GM19467 (cell line): ENCODE measurements around the gene ATR.
"Not testable (repeated sequence)": the region's sequence is repeated elsewhere in the genome, so short reads cannot be mapped to it uniquely, and the experiment has no call there.

Experiments used
- ATAC-seq: cut with Tn5 transposase; IDR thresholded peaks from one replicate; pipeline ENCODE4 v1.9.1; 2021; ENCODE audit warnings: mild to moderate bottlenecking, moderate library complexity; ENCODE audit not compliant: unreplicated experiment

Gene ATR

DNA sequence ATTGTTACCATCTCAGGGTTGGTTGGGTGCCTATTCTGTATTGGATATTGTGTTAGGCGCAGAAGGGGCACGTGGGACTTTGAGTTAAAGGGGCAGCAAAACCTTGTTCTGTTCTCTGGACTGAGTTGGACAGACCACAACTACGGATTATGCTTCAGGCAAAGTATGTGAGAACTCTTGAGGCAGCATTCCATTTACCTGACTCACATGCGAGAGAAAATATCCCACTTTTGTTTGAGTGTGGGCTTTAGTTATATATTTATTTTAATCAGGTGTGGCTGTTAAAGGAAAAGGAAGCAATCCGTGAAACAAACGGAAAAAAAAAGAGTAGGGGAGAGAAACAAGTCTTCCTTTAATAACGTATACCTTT is 17.0 kb upstream of the ATR start:
- no peak for ATAC-seq

DNA sequence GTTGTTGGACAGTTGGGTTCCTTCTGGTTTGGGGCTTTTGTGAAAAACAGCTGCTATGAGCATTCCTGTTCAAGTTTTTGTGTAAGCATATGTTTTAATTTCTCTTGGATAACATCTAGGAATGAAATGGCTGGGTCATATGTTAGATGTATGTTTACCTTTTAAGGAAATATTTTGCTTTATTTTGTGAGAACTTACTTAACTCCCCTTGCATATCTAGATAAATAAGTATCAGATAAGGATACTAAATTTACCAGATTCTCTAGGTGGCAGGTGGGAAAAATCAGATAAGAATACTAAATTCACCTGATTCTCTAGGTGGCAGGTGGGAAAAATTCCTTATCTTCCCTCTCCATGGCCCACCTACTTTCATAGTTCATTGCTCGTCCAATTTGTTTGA is 16.6 kb upstream of the ATR start:
- ATAC-seq, result no peak

GRCh38 chr3:142592268-142592667 is 13.7 kb upstream of the ATR start:
- not testable (repeated sequence) for ATAC-seq

DNA sequence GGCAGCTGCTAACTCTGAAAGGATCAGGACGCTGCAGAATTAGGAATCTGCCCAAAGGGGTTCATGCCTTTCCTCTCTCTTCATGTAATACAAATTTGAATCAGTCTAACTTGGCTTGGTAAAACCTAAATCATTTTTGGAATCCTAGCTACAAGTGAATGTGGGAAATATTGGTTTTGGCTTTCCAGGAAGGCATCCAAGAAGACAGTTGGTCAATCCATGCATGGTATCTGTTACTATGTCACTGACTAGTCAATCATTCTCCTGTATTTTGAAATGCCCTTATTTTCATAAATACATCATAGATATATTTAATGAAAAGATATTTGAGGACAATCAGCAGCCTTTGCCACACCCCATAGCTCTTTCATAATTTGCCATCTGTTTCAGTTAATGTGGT is 10.2 kb upstream of the ATR start:
- ATAC-seq, result no peak

DNA sequence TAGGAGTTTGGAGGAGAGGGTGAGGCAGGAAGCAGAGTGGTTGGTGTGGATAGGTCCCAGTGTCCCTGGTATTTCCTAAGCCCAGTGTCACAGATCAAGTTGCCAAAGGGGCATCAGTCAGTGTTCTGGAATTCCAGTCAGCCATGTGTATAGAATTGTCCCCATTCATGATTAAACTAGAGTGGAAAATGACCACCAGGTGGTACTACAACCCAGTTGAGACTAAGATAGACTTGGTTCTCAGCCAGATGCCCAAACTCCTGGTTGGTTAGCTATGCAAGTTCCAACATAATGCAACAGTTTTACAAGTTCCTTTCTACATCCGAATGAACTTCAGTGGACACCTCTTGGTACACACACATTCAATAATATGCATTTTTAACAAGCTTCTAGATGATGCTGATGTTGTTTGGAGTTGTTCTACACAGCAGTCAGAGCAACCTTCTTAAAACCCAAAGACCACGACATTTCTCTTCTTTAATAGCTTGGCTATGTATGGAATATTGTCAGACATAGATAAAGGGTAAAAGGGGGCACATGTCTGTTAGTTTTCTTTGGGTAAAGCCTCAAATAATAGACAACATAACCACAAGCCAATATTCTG is 8.4 kb upstream of the ATR start:
- no peak for ATAC-seq

DNA sequence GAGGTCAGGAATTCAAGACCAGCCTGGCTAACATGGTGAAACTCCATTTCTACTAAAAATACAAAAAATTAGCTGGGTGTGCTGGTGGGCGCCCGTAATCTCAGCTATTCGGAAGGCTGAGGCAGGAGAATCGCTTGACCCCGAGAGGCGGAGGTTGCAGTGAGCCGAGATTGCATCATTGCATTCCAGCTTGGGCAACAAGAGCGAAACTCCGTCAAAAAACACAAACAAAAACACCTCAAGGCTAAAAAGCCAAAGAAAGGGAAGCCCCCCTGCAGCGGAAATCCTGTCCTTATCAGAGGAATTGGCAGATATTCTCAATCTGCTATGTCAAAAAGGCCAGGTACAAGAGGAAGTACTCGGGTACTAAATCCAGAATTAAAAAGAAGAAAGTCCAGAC is 2.5 kb upstream of the ATR start:
- not testable (repeated sequence) for ATAC-seq

- ATAC-seq, result no peak
Observed at GRCh38 chr3:142580061-142580423, 1.5 kb upstream of the ATR start.

DNA sequence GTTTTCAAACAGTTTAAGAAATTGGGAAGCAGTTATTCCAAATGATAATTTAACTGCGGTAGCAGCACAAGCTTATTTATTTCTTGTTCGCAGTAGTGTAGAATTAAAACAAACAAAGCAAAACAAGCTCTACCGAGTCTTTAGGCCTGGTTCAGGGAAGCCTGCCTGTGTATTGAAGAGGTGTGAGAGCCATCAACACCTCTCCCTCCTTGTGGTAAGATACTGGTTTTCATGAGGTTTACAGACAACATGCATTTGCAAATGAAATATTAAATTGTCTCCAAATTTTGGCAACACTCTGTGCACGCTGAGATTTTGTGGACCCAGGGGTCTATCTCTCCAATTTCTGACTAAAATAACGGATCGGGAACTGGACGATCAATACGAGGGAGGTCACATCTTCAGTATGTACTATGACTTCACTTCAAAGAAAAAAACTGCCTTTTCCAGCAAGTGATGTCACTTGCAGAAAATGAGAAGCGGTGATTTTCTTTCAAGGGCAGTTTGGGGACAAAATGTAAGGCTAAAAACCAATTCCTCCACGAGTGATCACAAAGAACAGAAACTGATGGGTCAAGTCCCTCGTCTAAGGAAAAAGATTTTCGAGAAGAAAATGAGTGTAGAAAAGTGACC is 721 bp downstream of the ATR start:
- no peak for ATAC-seq

- ATAC-seq, result no peak
Observed at GRCh38 chr3:142576792-142577191, 1.7 kb downstream of the ATR start.

DNA sequence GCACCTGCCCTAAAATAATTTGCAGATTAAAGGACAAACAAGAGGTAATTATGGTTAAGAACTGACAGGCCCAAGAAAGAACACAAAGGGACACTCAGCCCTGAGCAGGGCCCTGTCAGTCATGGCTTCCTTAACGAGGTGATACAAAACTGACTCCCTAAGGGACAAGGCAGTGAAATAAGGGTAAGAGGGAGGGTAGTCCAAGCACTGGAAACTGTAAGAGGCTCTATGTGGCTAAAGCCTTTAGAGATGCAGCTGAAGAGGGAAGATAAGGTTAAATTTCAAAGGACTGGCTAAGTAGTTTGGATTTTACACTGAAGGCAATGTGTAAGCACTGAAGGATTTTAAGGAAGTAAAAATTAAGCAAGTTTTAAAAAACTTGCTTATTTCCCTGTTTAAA is 3.9 kb downstream of the ATR start:
- no peak for ATAC-seq

GRCh38 chr3:142574223-142574622 is 4.3 kb downstream of the ATR start:
- not testable (repeated sequence) for ATAC-seq

DNA sequence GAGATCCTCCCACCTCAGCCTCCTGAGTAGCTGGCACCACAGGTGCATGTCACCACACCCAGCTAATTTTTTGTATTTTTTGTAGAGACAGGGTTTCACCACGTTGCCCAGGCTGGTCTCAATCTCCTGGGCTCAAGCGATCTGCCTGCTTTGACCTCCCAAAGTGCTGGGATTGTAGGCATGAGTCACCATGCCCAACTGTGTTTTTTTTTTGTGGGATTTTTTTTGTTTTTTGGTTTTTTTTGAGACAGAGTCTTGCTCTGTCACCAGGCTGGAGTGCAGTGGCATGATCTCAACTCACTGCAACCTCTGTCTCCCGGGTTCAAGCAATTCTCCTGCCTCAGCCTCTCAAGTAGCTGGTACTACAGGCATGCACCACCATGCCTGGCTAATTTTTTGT is 9.1 kb downstream of the ATR start:
- not testable (repeated sequence) for ATAC-seq

GRCh38 chr3:142568393-142569017 is 10.0 kb downstream of the ATR start:
- ATAC-seq, result no peak

GRCh38 chr3:142566096-142566495 is 12.4 kb downstream of the ATR start:
- no peak for ATAC-seq

DNA sequence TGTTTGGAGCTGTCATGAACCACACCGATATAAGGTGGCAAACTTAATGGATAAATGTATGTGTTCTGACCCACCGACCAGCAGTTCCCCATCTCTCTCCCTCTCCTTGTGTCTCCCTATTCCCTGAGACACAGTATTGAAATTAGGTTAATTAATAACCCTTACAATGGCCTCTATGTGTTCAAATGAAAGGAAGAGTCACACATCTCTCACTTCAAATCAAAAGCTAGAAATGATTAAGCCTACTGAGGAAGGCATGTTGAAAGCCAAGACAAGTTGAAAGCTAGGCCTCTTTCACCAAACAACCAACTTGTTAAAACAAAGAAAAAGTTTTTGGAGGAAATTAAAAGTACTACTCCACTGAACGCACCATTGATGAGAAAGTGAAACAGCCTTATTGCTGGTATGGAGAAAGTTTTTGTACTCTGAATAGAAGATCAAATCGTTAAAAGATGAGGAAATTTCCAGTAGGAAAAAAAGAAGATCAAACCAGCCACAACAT is 15.0 kb downstream of the ATR start:
- no peak for ATAC-seq

DNA sequence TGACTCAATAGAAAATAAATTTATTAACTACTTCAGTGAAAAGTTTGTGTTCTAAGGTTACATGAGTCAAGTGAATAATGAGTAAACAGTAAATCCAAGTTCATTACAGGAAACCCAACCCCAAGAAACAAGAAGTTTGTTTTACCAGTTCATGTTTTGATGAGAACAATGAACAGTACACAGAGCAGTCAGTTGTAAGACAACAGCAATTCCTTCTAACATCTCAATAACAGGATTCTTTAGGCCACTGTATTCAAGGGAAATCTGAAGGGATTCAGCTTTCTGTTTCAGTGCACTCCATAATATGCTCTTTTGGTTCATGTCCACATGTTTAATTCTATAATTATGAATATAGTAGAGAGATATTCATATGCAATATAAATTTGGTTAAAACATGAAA is 18.4 kb downstream of the ATR start:
- no peak for ATAC-seq

DNA sequence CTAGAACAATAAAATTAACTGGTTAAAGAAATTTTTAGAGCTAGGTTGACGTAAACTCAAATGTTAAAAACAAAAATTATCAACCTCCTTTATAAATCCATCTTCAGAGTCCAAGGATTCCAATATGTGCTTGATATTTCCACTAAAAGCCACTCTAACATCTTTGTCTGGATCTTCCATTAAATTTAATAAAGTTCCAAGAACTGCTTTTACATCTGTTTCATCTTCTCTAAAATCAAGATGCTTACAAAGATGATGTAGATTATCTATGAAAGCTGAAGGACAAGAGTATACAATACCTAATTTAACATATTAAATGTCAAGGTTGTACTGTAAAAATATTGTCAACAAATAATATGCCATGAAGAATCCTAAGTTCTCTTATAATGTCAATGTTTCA is 24.8 kb downstream of the ATR start:
- no peak for ATAC-seq

GRCh38 chr3:142552579-142552978 is 26.0 kb downstream of the ATR start:
- ATAC-seq, result not testable (repeated sequence)

- no peak for ATAC-seq
Observed at GRCh38 chr3:142549986-142550385, 28.5 kb downstream of the ATR start.

DNA sequence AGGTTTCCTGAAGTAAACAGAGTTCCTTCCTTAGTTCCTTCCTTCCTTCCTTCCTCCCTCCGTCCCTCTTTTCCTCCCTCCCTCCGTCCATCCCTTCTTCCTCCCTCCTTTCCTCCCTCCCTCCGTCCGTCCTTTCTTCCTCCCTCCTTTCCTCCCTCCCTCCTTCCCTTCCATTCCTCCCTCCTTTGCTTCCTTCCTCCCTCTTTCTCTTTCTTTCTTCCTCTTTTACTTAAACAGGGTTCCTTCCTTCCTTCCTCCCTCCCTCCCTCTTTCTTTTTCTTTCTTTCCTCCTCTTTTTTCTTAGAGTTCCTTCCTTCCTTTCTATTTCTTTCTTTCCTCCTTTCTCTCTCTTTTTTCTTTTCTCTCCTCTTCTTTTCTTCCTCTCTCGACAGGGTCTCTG is 35.2 kb downstream of the ATR start:
- ATAC-seq, result no peak

DNA sequence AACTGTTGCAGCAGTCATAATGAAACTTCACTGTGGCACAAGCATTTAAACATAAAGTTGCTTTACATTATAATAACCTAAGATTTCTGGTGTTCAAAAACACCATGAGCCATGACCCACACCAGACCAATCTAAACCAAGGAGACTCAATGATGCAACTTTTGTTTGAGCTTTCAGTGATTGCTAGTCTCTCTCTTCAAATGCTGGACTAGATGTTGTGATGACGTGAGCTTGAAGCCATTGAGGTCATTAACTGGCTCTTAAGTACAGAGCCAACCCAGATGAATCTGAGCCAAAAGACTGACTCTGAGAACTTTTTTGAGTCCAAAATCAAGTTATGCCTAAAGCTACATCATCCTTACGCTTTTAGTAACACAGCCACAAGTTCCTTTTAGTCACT is 36.5 kb downstream of the ATR start:
- ATAC-seq, result no peak

DNA sequence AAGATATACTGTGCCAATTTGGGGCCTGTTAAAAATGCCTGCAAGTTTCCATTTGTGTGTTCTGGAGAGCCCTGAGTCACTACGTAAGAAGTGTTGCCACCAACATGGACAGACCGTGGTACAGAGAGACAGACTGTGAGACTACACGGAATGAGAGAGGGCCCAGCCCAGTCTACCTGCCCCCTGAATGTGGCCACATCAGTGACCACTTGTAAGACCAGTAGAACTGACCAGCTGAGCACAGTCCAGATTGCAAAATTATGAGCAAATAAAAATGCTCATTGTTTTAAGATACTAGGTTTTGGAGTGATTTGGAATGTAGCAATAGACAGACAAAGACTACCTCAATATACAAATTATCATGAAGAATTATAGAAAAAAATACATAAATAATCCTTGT is 42.0 kb downstream of the ATR start:
- ATAC-seq, result no peak

DNA sequence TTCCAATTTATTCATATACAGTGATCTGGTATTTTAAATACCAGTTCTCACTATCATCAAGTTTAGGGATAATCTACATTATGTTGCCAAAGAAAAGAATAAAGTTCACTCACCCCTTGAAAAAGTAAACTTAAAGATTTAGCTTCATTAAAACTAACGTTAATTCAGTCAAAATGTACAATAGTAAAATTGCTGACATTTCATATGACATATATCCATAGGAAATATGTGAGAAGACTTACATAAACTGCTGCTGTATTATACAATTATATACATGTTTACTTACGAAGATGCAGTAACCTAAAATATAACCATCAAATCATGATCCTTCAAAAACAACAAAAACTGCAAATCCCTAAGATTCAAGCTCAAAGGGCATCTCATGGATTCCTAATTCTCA is 44.0 kb downstream of the ATR start:
- no peak for ATAC-seq
